K562 (cell line): ENCODE results near the gene SRRD.

Experiments used
- CREM ChIP-seq: IDR thresholded peaks from 2 replicates; pipeline ENCODE4 v1.6.1; 2014; ENCODE audit warnings: antibody characterized with exemption, low read depth
- CTCF ChIP-seq, 3 experiments: IDR thresholded peaks in 2 of 3; conservative IDR thresholded peaks in 1 of 3; 2 replicates each; pipeline ENCODE4 v1.5.1; 2011 to 2012; ENCODE audit warnings: low read length in 3 of 3, mild to moderate bottlenecking in 3 of 3, control low read depth in 2 of 3, improper control_type of control experiment in 1 of 3, inconsistent platforms in 1 of 3, low read depth in 1 of 3, mixed read lengths in 1 of 3, moderate library complexity in 1 of 3; ENCODE audit not compliant: insufficient read depth in 2 of 3
- FOS ChIP-seq: IDR thresholded peaks from 3 replicates; pipeline ENCODE4 v1.6.1; 2011; ENCODE audit not compliant: insufficient read length; ENCODE audit errors: extremely low read depth
- FOXJ3 ChIP-seq: sonication (generic); formaldehyde crosslinking; IDR thresholded peaks from 2 replicates; pipeline ENCODE4 v1.4.0; 2020; ENCODE audit warnings: mild to moderate bottlenecking, missing genetic modification reagents
- FOXM1 ChIP-seq, 2 experiments: fragments of 450-650 bp in 1 of 2; sonication (generic) in 1 of 2; formaldehyde crosslinking in 1 of 2; IDR thresholded peaks; 2 replicates each; pipeline versions ENCODE4 v1.6.1 to v1.9.0; 2017 to 2022; ENCODE audit warnings: low read depth in 2 of 2, mild to moderate bottlenecking in 2 of 2, missing genetic modification reagents in 1 of 2, moderate library complexity in 1 of 2
- MAFF ChIP-seq: IDR thresholded peaks from 2 replicates; pipeline ENCODE4 v1.6.1; 2012; ENCODE audit warnings: low read length, improper control_type of control experiment
- RFX1 ChIP-seq: fragments of 450-650 bp; IDR thresholded peaks from 2 replicates; pipeline ENCODE4 v1.6.1; 2016; ENCODE audit warnings: mild to moderate bottlenecking, moderate library complexity
- SRF ChIP-seq, 2 experiments: fragments of 250-450, 450-650 bp in 1 of 2; sonication (Bioruptor Pico) in 1 of 2; sonication (generic) in 1 of 2; formaldehyde crosslinking; IDR thresholded peaks; 2 replicates each; pipeline versions ENCODE4 v1.5.0 to v1.5.1; 2020 to 2022; ENCODE audit warnings: mild to moderate bottlenecking in 1 of 2, missing genetic modification reagents in 1 of 2
- ZKSCAN8 ChIP-seq: fragments of 200-800 bp; sonication (Bioruptor generic); IDR thresholded peaks from 2 replicates; pipeline ENCODE4 v1.6.1; 2016; ENCODE audit warnings: missing genetic modification characterization, missing compliant biosample characterization

GRCh38 chr22:26535603-26535908, 51.9 kb downstream of the SRRD start:
- TF ChIP-seq CREM (no peak), FOS (no peak), FOXM1 (IDR thresholded peaks at IDR 0.05; ENCODE audit: low read depth) (no peak), FOXM1 (CRISPR knock-in tag; IDR thresholded peaks at IDR 0.05; ENCODE audit: low read depth) (no peak), CTCF (IDR thresholded peaks at IDR 0.05 in 2 of 3, conservative IDR thresholded peaks at IDR 0.05 in 1 of 3; ENCODE audit: insufficient read depth in 2 of 3, low read depth in 1 of 3, low read length in 3 of 3) (no peak), SRF (CRISPR knock-in tag; IDR thresholded peaks at IDR 0.05) (no peak), ZKSCAN8 (CRISPR knock-in tag) (no peak), RFX1 (no peak), FOXJ3 (no peak), MAFF (no peak)
